HepG2 (cell line): Measurements from ENCODE around the gene APOL4. TPM values are rescaled to one million over a fixed set of nuclear protein-coding genes. Genes with fewer than 3 reads are reported as not detected.

ENCODE experiments used
- ATAC-seq: fragments of 200-7000 bp; cut with Tn5 transposase; 3 replicates; pipeline ENCODE4 v1.9.1; 2020; ENCODE audit warnings: mild to moderate bottlenecking, moderate library complexity
- BruUV-seq: library from RNA; stranded (reverse); fragments of 400-500 nt; replicated peaks from 2 replicates; lab custom pipeline; 2021; lab: Mats Ljungman, UMichigan
- CTCF ChIA-PET: fragments of 300-600 bp; formaldehyde crosslinking; extraction: SDS; loops from one replicate; lab custom pipeline; 2021; ENCODE audit warnings: low total read pairs, inconsistent platforms, low intra/inter-chr PET ratio; lab: Yijun Ruan, JAX
- POLR2A ChIA-PET: fragments of 350-600 bp; sonication (Branson Sonifier 250); formaldehyde crosslinking; loops from one replicate; lab custom pipeline; 2020; ENCODE audit warnings: antibody characterized with exemption, inconsistent platforms; lab: Yijun Ruan, JAX
- DNase-seq: peaks from one replicate; pipeline ENCODE4 v3.0.0-alpha.2; 2015; ENCODE audit warnings: low spot score
- FAIRE-seq: peaks from 3 replicates; lab custom pipeline; 2011; peaks lifted over from hg19 to GRCh38; lab: Jason Lieb, UNC
- H2AFZ ChIP-seq: one replicate; pipeline ENCODE4 v1.6.1; 2011; ENCODE audit warnings: low read length, inconsistent platforms
- H3K27ac ChIP-seq: fragments of 300-600 bp; 3 replicates; pipeline ENCODE4 v1.8.0; 2011; ENCODE audit warnings: mixed run types, mild to moderate bottlenecking, mixed read lengths, low read length, inconsistent platforms; ENCODE audit not compliant: insufficient read depth; ENCODE audit errors: extremely low read length
- H3K27me3 ChIP-seq, 2 experiments: fragments of 200-600 bp in 1 of 2; 2 replicates in 1 of 2; 3 replicates in 1 of 2; pipeline versions ENCODE4 v1.6.0 to v1.8.0; 2011; ENCODE audit warnings: low read length in 2 of 2, mild to moderate bottlenecking in 2 of 2, moderate library complexity in 2 of 2, inconsistent platforms in 1 of 2; ENCODE audit not compliant: insufficient read depth in 2 of 2, control insufficient read depth in 1 of 2
- H3K36me3 ChIP-seq, 2 experiments: fragments of 200-600 bp in 1 of 2; replicated peaks in 1 of 2; 2 replicates in 1 of 2; 3 replicates in 1 of 2; pipeline versions ENCODE4 v1.5.1 to v1.8.0; 2011; ENCODE audit warnings: low read length in 2 of 2, inconsistent platforms in 1 of 2; ENCODE audit not compliant: insufficient read depth in 2 of 2, control insufficient read depth in 1 of 2
- H3K4me1 ChIP-seq: 2 replicates; pipeline ENCODE4 v1.5.1; 2012; ENCODE audit warnings: low read length, inconsistent platforms; ENCODE audit not compliant: insufficient read depth
- H3K4me2 ChIP-seq: 2 replicates; pipeline ENCODE4 v1.6.0; 2011; ENCODE audit warnings: low read depth, low read length, inconsistent platforms
- H3K4me3 ChIP-seq, 3 experiments: fragments of 200-600 bp in 1 of 3; sonication (generic), shearing (Covaris generic) in 1 of 3; replicated peaks in 1 of 3; 2 replicates each; pipeline ENCODE4 v1.5.1; 2011 to 2016; ENCODE audit warnings: low read length in 3 of 3, inconsistent platforms in 2 of 3, low read depth in 2 of 3, mild to moderate bottlenecking in 2 of 3, control low read depth in 1 of 3, mixed read lengths in 1 of 3; ENCODE audit not compliant: insufficient read depth in 1 of 3
- H3K79me2 ChIP-seq: one replicate; pipeline ENCODE4 v1.6.1; 2011; ENCODE audit warnings: low read length, inconsistent platforms; ENCODE audit not compliant: insufficient read depth
- H3K9ac ChIP-seq: 2 replicates; pipeline ENCODE4 v1.6.0; 2011; ENCODE audit warnings: mild to moderate bottlenecking, low read depth, low read length, inconsistent platforms; ENCODE audit not compliant: insufficient read depth
- H3K9me3 ChIP-seq: 2 replicates; pipeline ENCODE4 v1.5.1; 2012; ENCODE audit warnings: mild to moderate bottlenecking, low read length
- H4K20me1 ChIP-seq: 2 replicates; pipeline ENCODE4 v1.6.0; 2011; ENCODE audit warnings: inconsistent platforms, mild to moderate bottlenecking, low read length, moderate library complexity; ENCODE audit not compliant: insufficient read depth
- CAMTA2 ChIP-seq: sonication (generic); formaldehyde crosslinking; IDR thresholded peaks from 2 replicates; pipeline ENCODE4 v1.4.0; 2020; ENCODE audit warnings: mild to moderate bottlenecking, missing genetic modification reagents, borderline replicate concordance
- ELF4 ChIP-seq: sonication (generic); formaldehyde crosslinking; IDR thresholded peaks from 2 replicates; pipeline ENCODE4 v1.5.0; 2020; ENCODE audit warnings: missing genetic modification reagents, mild to moderate bottlenecking, moderate library complexity, borderline replicate concordance
- MBNL3 ChIP-seq: fragments of 250-450 bp; sonication (Bioruptor Pico); conservative IDR thresholded peaks from 2 replicates; pipeline ENCODE4 v1.8.0; 2022; ENCODE audit warnings: mild to moderate bottlenecking, inconsistent platforms
- MED1 ChIP-seq: sonication (generic); formaldehyde crosslinking; IDR thresholded peaks from 2 replicates; pipeline ENCODE4 v1.4.0; 2020; ENCODE audit warnings: missing genetic modification reagents
- SP5 ChIP-seq: IDR thresholded peaks from 2 replicates; pipeline ENCODE4 v1.6.1; 2016; ENCODE audit warnings: low read depth, borderline replicate concordance
- U2AF1 ChIP-seq: fragments of 200-400 bp; formaldehyde crosslinking; optimal IDR thresholded peaks from 2 replicates; pipeline ENCODE3; 2017; ENCODE audit warnings: mild to moderate bottlenecking, low read depth, low read length
- ZNF709 ChIP-seq: sonication (generic); formaldehyde crosslinking; IDR thresholded peaks from 2 replicates; pipeline ENCODE4 v1.5.0; 2020; ENCODE audit warnings: mild to moderate bottlenecking, missing genetic modification reagents
- WGBS: methylation state at CpG from one replicate; pipeline ENCODE4 v1.1.6; 2017; ENCODE audit warnings: low lambda C conversion rate; 5-methylcytosine and 5-hydroxymethylcytosine counted together
- in situ Hi-C: cut with HindIII; loops from 2 replicates; pipeline ENCODE4 v1.10.0; 2017; ENCODE audit warnings: low pct_unique_long_range_greater_than_20kb; ENCODE audit not compliant: extremely low pct_ligation_motif_present
- intact Hi-C: fragments of 100-400 bp; cut with micrococcal nuclease; formaldehyde crosslinking; loops from one replicate; pipeline ENCODE4 v1.10.0; 2022; ENCODE audit not compliant: unreplicated experiment
- polyA plus RNA-seq, 8 experiments: library from polyadenylated mRNA; depleted of rRNA in 3 of 8; stranded (reverse) in 7 of 8; unstranded in 1 of 8; fragments of >200 nt; fragmentation: Illumina TruSeq in 4 of 8; extraction: Trizol in 4 of 8; gene quantifications; 2 replicates each; pipeline versions ENCODE4 v1.2.1 to v1.2.3, GENCODE V29; 2011 to 2016; ENCODE audit warnings: low read depth in 4 of 8, missing spikeins in 1 of 8, mixed read lengths in 1 of 8; ENCODE audit not compliant: insufficient read depth in 1 of 8
- total RNA-seq, 5 experiments: library from RNA; depleted of rRNA; stranded (reverse); fragments of >200 nt; fragmentation: Illumina TruSeq; extraction: Trizol; gene quantifications; 2 replicates each; pipeline ENCODE4 v1.2.3, GENCODE V29; 2016; ENCODE audit warnings: low read depth in 1 of 5
- TF ChIP-seq, protein P1 (sequence below): sonication (generic); formaldehyde crosslinking; IDR thresholded peaks from 2 replicates; pipeline ENCODE4 v1.5.0; 2020; ENCODE audit warnings: missing genetic modification reagents
- TF ChIP-seq, protein P2 (sequence below): sonication (generic); formaldehyde crosslinking; IDR thresholded peaks from 2 replicates; pipeline ENCODE4 v1.5.0; 2020; ENCODE audit warnings: mild to moderate bottlenecking, missing genetic modification reagents

APOL4 gene
- total and polyA plus RNA-seq, 2 of the 13 experiments (the other 11 are each of a cell fraction or from before 2014, with no cell fraction given), result 0.77 to 2.8 TPM

DNA sequence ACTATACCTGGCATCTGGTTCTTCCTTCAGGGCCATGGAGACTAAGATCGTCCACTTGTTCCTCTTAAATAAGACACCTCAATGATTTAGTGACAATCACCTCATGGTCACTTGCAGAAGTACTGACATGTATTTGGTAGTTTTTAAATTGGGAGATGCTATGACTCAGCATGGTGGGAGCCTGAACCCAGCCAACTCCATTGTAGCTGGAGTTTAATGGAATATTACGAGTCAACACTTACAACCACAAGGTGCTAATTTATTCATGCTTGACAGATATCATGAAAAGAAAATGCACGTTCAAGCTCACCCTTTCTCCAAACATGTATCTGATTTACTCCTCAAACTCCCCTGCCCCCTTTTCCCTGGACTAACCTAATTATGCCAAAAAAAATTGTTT lies 24.4 kb downstream of the APOL4 start:
- in situ Hi-C loops, result no loop called here
- no peak for DNase-seq
- H3K4me1 ChIP-seq, result no peaks in the 10 kb centered on the region
- no peak overlapping the region for H3K4me3 ChIP-seq
- no peaks in the 10 kb centered on the region for H4K20me1 ChIP-seq
- H3K36me3 ChIP-seq, result no peaks in the 10 kb centered on the region
- 26% methylated on average over 3 of the region's 3 CpGs for WGBS
- TF ChIP-seq ZNF709 (CRISPR knock-in tag) (no peak), U2AF1 (no peak), ELF4 (CRISPR knock-in tag) (no peak), SP5 (CRISPR knock-in tag) (no peak), MBNL3 (CRISPR knock-in tag) (no peak), MED1 (no peak), CAMTA2 (CRISPR knock-in tag) (no peak)
- TF ChIP-seq, protein P1, sequence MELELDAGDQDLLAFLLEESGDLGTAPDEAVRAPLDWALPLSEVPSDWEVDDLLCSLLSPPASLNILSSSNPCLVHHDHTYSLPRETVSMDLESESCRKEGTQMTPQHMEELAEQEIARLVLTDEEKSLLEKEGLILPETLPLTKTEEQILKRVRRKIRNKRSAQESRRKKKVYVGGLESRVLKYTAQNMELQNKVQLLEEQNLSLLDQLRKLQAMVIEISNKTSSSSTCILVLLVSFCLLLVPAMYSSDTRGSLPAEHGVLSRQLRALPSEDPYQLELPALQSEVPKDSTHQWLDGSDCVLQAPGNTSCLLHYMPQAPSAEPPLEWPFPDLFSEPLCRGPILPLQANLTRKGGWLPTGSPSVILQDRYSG (CRISPR knock-in tag), result no peak
- TF ChIP-seq, protein P2, sequence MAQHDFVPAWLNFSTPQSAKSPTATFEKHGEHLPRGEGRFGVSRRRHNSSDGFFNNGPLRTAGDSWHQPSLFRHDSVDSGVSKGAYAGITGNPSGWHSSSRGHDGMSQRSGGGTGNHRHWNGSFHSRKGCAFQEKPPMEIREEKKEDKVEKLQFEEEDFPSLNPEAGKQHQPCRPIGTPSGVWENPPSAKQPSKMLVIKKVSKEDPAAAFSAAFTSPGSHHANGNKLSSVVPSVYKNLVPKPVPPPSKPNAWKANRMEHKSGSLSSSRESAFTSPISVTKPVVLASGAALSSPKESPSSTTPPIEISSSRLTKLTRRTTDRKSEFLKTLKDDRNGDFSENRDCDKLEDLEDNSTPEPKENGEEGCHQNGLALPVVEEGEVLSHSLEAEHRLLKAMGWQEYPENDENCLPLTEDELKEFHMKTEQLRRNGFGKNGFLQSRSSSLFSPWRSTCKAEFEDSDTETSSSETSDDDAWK (CRISPR knock-in tag), result no peak
- TF ChIP-seq, all 625 proteins: peak for 0
- H3K4me2 ChIP-seq, result no peak overlapping the region
- CTCF ChIA-PET, result interaction anchor here (1.1 kb wide), 1 partner anchor 32 kb away, joined by 3 read pairs; no protein-coding TSS in a partner anchor
- no peak overlapping the region for H3K27ac ChIP-seq
- BruUV-seq, result no TSS peak
- H3K27me3 ChIP-seq, result 0 out of 5 replicates have a peak, but pooled peaks cover 0 to under 1% of the 10 kb centered on the region in 2 experiments
- ATAC-seq (no peak), FAIRE-seq (no peak)
- no peak overlapping the region for H2AFZ ChIP-seq
- H3K9ac ChIP-seq, result no peak overlapping the region
- intact Hi-C loops, result no loop called here
- no peaks in the 10 kb centered on the region for H3K79me2 ChIP-seq
- POLR2A ChIA-PET, result no interaction called here
- no peaks in the 10 kb centered on the region for H3K9me3 ChIP-seq
